HAP-1 (cell line): ENCODE results near the gene DENND1A.
"Not testable (repeated sequence)": the region's sequence is repeated elsewhere in the genome, so short reads cannot be mapped to it uniquely, and the experiment has no call there.

Experiments
- DNase-seq, 2 experiments: peaks; one replicate each; pipeline ENCODE4 v3.0.0-alpha.2; 2016 to 2020; ENCODE audit warnings: low spot score in 2 of 2
- H3K27me3 ChIP-seq: fragments of 250-450 bp; sonication (Bioruptor Pico); 2 replicates; pipeline ENCODE4 v1.5.1; 2020; ENCODE audit warnings: low read depth, mild to moderate bottlenecking, moderate library complexity
- H3K36me3 ChIP-seq: fragments of 250-450 bp; sonication (Bioruptor Pico); replicated peaks from 2 replicates; pipeline ENCODE4 v1.5.1; 2020; ENCODE audit warnings: mild to moderate bottlenecking
- H3K4me1 ChIP-seq: fragments of 250-450 bp; sonication (Bioruptor Pico); 2 replicates; pipeline ENCODE4 v1.5.1; 2020; ENCODE audit warnings: mild to moderate bottlenecking
- H3K4me3 ChIP-seq: fragments of 250-450 bp; sonication (Bioruptor Pico); 2 replicates; pipeline ENCODE4 v1.5.1; 2020; ENCODE audit warnings: mild to moderate bottlenecking, moderate library complexity
- H3K9me3 ChIP-seq: fragments of 250-450 bp; sonication (Bioruptor Pico); 2 replicates; pipeline ENCODE4 v1.5.1; 2020; ENCODE audit warnings: mild to moderate bottlenecking, moderate library complexity
- in situ Hi-C: fragments of 300-500 bp; cut with MboI; formaldehyde crosslinking; loops from 3 replicates; pipeline ENCODE4 v1.14.3; 2020; ENCODE audit warnings: low sequenced_read_pairs, inconsistent platforms, mixed read lengths

The DENND1A gene

DNA sequence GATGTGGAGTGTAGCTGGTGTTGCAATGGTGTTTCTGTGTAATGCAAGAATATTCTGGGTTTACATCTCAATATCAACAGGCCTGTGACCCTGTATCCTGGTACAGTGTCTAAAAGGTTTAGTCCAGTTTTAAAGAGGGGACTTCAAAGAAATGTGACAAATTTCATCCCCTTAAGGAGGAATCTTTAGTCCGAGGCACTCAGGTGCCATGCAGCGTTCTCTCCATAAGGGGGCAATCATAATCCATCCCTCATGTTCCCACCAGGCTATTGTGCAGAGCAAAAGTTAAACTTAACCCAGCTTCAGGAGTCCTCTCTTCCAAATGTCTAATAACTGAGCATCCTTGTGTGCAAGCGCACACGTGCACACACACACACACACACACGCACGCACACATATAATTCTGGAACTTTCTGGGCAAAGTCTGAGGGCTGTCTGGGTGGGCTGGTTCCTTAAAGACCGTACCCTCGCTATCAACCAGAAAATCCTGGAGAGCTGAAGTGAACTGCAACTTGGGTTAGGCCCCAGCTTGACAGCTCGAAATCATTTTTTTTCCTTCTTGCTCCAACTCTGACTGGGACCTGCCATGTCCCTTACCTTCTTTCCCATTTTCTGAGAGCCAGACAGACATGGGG, 527.9 kb downstream of the DENND1A start:
- H3K36me3 ChIP-seq, result no peaks in the 10 kb centered on the region
- H3K9me3 ChIP-seq, result no peaks in the 10 kb centered on the region
- peak; percentile 38 to 59 for DNase-seq
- peaks cover 7% of the 10 kb centered on the region for H3K4me1 ChIP-seq
- in situ Hi-C loops, result loop anchor here (10.0 kb wide), 1 partner anchor 643 kb away; no protein-coding TSS in a partner anchor
- no peaks in the 10 kb centered on the region for H3K27me3 ChIP-seq
- no peak overlapping the region for H3K4me3 ChIP-seq

DNA sequence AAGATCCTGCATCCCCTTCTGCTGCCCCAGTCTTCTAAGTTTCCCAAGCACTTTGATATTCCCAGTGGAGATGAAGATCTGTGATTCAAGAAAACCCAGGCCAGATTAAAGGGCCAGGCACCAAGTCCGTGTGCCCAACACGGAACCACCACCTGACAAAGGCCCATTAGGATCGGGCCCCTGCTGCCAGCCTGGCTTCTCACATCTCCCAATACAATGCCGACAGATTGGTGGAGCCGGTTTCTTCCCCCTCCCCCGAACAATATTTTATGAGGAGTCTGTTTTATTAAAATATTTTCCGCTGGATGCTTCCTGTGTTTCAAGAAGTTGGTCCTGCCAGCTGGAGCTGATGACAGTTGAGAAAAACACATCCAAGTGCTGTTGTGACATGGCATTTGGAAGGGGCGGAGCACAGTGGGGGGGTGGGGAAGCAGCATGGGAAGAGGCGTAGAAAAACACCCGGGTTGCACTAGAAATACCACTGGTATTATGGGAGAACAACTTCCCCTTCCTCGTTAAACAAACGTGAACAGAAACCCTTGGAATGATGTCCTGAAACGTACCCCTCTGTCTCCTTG, 528.9 kb downstream of the DENND1A start:
- DNase-seq, result no peak
- Histone ChIP-seq H3K4me1 (no peaks in the 10 kb centered on the region), H3K9me3 (no peaks in the 10 kb centered on the region), H3K36me3 (no peaks in the 10 kb centered on the region), H3K27me3 (no peaks in the 10 kb centered on the region), H3K4me3 (no peak overlapping the region)
- in situ Hi-C loops, result loop anchor here (10.0 kb wide), 1 partner anchor 644 kb away; no protein-coding TSS in a partner anchor

DNA sequence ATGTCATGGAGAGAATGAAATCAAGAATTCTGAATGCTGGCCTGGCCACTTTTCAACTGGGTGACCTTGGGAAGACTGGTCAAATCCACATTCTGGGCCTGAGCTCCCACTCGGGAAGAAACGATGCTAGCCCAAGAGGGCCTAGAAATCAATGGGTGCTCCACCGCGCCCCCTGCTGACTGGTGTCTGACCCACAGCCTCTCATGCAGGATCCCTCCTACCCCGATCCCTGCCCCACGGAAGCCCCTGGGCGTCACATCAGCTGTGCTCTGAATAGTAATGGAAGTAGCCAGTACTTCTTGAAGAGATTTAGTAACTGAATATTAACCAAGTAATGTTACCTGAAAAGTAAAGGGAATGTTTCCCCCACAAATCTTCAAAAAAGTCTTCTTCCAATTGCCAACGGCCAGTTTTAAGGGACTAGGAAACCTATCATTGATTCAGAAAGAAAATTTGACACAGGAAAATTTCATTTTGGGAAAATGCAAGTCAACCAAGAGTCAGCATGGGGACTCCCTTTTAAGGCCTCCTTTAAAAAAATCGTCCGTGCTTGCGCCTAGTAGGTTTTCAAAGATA, 530.0 kb downstream of the DENND1A start:
- in situ Hi-C loops, result loop anchor here (10.0 kb wide), 1 partner anchor 645 kb away; no protein-coding TSS in a partner anchor
- Histone ChIP-seq H3K4me1 (no peaks in the 10 kb centered on the region), H3K27me3 (no peaks in the 10 kb centered on the region), H3K9me3 (no peaks in the 10 kb centered on the region), H3K4me3 (no peak overlapping the region), H3K36me3 (no peaks in the 10 kb centered on the region)
- DNase-seq, result peak; percentile 21 to 81

GRCh38 chr9:123398938-123399337, 531.0 kb downstream of the DENND1A start:
- H3K4me3 ChIP-seq, H3K27me3 ChIP-seq, H3K9me3 ChIP-seq, in situ Hi-C loops, DNase-seq, H3K4me1 ChIP-seq, H3K36me3 ChIP-seq: not testable (repeated sequence)

DNA sequence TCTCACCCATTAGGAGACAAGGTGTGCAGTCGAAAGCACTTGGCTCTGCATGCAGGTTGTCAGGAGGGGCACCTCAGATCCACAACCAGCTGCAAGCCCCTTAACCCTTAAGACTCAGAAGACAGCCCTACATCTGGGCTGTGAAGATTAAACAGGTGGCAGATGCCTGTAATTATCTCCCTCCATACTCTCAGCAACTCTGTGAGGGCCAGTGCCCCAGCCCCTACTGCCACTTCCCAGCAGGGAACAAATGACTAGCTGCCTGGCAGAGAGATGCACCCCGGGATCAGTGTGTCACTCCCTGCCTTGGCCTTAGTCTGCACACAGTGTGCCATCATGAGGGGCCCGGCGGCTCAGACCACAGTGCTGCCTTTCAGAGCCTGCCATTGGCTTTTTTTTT, 532.0 kb downstream of the DENND1A start:
- H3K36me3 ChIP-seq, result no peaks in the 10 kb centered on the region
- no peak overlapping the region for H3K4me3 ChIP-seq
- no peaks in the 10 kb centered on the region for H3K27me3 ChIP-seq
- no peaks in the 10 kb centered on the region for H3K9me3 ChIP-seq
- in situ Hi-C loops, result no loop called here
- DNase-seq, result no peak
- H3K4me1 ChIP-seq, result no peaks in the 10 kb centered on the region

DNA sequence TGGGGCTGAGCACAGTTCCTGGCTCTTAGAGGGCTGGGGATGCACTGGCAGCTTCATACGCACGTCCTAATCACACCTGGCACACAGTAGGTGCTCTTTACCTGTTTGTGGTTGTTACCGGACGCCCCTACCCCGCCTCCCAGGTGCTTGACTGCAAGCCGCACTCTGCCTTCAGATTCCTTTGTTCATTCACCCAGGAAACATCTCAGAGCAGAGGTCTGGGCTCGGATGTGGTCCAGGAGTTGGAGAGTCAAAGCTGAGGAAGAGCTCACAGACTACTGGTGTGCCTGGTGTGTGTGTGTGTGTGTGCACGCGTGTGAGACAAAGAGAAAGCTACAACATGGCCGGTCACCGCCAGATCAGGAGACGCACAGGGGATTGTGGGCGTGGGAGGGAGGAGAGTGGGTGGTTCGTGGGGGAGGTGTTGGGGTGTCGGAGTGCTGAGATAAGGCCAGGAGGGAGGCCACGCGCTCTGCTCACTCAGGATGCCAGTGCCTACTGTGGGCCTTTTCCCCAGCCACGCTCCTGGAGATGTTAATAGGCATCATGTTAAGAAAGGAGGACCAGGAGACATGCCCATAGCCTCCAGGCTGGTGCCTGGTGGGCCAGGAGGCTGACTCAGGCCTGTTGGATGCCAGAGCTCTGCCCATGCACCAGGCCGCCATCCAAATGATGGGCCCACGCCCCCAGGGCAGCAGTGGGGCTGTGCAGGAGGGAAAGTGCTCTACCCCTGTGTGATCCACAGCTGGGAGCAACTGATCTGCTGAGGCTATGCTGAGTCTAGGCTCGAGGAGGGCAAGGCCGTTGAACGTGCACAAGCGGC, 534.0 kb downstream of the DENND1A start:
- Histone ChIP-seq H3K4me3 (no peak overlapping the region), H3K9me3 (no peaks in the 10 kb centered on the region), H3K27me3 (no peaks in the 10 kb centered on the region), H3K36me3 (no peaks in the 10 kb centered on the region), H3K4me1 (no peaks in the 10 kb centered on the region)
- no peak for DNase-seq
- in situ Hi-C loops, result no loop called here

DNA sequence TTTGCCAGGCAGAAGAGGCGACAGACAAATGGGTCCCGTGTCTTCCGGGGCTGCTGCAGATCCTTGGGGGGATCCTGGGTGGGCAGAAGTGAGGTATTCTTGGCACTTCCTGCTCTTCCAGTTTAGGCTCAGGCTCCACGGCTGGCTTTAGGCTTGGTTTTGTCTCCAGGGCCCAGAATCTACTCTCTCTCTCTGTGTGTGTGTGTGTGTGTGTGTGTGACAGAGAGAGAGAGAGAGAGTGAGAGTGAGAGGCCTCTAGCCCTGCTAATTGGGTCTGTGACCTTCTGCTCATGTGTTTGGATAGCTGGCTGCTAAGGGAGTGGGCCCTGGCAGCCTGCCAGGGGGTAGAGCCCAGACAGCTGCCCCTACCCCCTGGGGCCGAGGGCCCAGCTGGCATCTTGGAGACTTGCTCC, 534.6 kb downstream of the DENND1A start:
- no peaks in the 10 kb centered on the region for H3K27me3 ChIP-seq
- no peaks in the 10 kb centered on the region for H3K4me1 ChIP-seq
- H3K36me3 ChIP-seq, result no peaks in the 10 kb centered on the region
- no peaks in the 10 kb centered on the region for H3K9me3 ChIP-seq
- DNase-seq, result no peak
- in situ Hi-C loops, result no loop called here
- H3K4me3 ChIP-seq, result no peak overlapping the region

DNA sequence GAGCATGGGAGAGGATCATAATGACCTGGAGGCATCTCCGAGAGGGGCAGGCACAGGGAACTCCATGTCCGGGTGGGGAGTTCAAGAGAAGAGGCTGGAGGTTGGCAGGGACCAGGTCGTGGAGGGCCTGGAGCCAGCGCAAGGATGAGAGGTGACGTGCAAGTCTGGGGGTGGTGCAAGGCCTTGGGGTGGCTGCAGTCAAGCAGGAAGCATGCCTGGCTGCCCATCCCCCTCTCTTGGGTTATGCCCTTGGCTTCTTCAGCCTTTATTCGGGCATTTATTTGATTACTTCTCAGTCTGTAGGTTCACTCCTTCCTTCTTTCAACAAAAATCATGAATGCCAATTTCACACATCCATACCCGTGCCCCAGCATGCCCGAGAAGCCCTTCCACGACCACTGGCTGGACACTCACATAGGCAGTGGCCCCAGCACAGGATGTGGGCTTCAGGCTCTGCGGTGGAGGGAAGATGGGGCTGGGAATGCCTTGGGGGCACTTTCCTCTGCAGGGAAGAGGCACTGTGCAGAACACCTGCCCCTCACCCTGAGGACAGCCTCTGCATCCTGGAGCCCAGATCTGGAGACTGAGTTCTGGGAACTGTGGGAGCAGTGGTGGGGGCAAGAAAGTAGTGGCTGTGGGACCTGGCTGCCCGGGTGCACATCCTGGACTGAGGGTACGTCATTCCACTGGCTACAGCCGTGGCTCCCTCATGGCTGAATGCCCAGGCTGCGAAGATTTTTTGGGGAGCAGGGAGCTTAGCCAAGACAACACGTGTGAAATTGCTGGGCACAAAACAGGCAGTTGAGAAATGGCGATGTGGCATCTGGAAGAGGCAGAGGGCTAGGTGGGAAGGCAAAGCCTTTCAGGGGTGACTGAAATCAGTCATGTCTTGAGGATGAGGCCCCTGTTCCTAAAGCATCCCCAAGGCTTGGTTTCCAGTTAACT, 535.4 kb downstream of the DENND1A start:
- no peak for DNase-seq
- Histone ChIP-seq H3K27me3 (no peaks in the 10 kb centered on the region), H3K9me3 (no peaks in the 10 kb centered on the region), H3K4me3 (no peak overlapping the region), H3K4me1 (no peaks in the 10 kb centered on the region), H3K36me3 (no peaks in the 10 kb centered on the region)
- in situ Hi-C loops, result no loop called here

DNA sequence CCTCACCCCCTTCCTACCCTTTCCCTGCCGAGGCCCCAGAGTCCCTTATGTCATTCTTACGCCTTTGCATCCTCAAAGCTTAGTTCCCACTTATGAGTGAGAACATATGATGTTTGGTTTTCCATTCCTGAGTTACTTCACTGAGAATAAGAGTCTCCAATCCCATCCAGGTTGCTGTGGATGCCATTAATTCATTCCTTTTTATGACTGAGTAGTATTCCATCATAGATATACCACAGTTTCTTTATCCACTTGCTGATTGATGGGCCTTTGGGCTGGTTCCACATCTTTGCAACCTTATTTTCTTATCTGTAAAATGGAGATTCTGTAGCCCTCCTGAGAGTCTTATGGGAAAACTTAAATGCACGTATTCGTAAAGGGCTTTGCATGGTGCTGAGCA, 537.1 kb downstream of the DENND1A start:
- in situ Hi-C loops, result no loop called here
- H3K9me3 ChIP-seq, result no peaks in the 10 kb centered on the region
- no peak for DNase-seq
- H3K4me1 ChIP-seq, result no peaks in the 10 kb centered on the region
- H3K27me3 ChIP-seq, result no peaks in the 10 kb centered on the region
- no peaks in the 10 kb centered on the region for H3K36me3 ChIP-seq
- H3K4me3 ChIP-seq, result no peak overlapping the region

- in situ Hi-C loops, result no loop called here
- H3K27me3 ChIP-seq, result no peaks in the 10 kb centered on the region
- no peaks in the 10 kb centered on the region for H3K4me1 ChIP-seq
- no peak overlapping the region for H3K4me3 ChIP-seq
- no peaks in the 10 kb centered on the region for H3K9me3 ChIP-seq
- no peak for DNase-seq
- no peaks in the 10 kb centered on the region for H3K36me3 ChIP-seq
Measured at GRCh38 chr9:123391946-123392345, 538.0 kb downstream of the DENND1A start.

- Histone ChIP-seq H3K27me3 (no peaks in the 10 kb centered on the region), H3K36me3 (no peaks in the 10 kb centered on the region), H3K9me3 (no peaks in the 10 kb centered on the region), H3K4me3 (no peak overlapping the region), H3K4me1 (no peaks in the 10 kb centered on the region)
- no peak for DNase-seq
- in situ Hi-C loops, result no loop called here
Measured at GRCh38 chr9:123391233-123391632, 538.7 kb downstream of the DENND1A start.

DNA sequence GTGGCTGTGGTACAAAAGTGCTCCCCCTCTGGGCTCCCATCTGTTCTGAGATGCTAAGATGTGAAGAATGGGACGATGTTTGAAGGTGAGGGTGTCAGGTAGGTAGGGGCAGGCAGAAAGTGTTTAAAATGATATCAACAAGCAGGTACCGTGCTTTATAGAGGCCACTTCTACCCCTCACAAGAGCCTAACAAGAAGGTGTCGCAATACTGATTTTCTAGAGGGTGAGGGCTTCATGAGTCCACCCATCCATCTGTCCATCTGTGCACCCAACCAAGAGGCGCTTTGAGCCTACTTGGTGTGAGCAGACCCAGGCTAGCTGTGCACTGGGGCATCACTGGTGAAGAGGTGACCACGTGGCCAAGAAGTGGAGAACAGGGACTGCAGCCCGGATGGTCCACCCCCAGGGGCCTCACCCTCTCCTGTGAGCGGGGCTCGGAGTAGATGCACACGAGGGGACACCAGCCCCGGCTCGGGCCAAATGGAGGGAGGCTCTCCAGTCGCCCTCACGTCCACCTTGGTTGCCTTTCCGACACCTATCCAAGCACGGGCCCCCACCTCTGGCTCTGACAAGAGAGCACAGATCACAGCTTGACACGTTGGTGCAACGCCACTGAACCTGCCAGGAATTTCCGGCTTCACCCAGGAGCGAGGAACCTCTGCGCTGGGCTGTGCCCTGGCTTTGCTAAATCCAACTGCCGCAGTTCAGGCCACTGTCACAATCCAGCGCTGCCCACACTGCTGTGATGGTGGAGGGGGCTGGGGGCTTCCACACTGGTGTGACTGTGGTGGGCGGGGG, 539.4 kb downstream of the DENND1A start:
- no peak for DNase-seq
- in situ Hi-C loops, result no loop called here
- no peaks in the 10 kb centered on the region for H3K36me3 ChIP-seq
- H3K4me3 ChIP-seq, result no peak overlapping the region
- H3K9me3 ChIP-seq, result no peaks in the 10 kb centered on the region
- H3K27me3 ChIP-seq, result no peaks in the 10 kb centered on the region
- H3K4me1 ChIP-seq, result no peaks in the 10 kb centered on the region
